Stimulated activated CD4-positive, alpha-beta T cell treated with anti-CD3 and anti-CD28 coated beads, Interleukin-12 subunit alpha, Interleukin-12 subunit beta, amount 100 ng/mL, for 24 hours (primary cell): ENCODE data around the gene RASL12.
"Not testable (repeated sequence)": the region's sequence is repeated elsewhere in the genome, so short reads cannot be mapped to it uniquely, and the experiment has no call there.

Experiments
- DNase-seq, 2 experiments: peaks; one replicate each; pipeline ENCODE4 v3.0.0-alpha.2; 2020; ENCODE audit warnings: low read depth in 2 of 2

Gene RASL12

DNA sequence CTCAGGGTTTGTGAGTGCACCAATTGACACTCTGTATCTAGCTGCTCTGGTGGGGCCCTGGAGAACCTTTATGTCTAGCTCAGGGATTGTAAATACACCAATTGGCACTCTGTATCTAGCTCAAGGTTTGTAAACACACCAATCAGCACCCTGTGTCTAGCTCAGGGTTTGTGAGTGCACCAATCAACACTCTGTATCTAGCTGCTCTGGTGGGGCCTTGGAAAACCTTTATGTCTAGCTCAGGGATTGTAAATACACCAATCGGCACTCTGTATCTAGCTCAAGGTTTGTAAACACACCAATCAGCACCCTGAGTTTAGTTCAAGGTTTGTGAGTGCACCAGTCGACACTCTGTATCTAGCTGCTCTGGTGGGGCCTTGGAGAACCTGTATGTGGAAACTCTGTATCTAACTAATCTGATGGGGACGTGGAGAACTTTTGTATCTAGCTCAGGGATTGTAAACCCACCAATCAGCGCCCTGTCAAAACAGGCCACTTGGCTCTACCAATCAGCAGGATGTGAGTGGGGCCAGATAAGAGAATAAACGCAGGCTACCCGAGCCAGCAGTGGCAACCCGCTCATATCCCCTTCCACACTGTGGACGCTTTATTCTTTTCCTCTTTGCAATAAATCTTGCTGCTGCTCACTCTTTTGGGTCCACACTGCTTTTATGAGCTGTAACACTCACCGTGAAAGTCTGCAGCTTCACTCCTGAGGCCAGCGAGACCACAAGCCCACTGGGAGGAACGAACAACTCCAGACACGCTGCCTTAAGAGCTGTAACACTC, 8.0 kb upstream of the RASL12 start:
- not testable (repeated sequence) for DNase-seq

DNA sequence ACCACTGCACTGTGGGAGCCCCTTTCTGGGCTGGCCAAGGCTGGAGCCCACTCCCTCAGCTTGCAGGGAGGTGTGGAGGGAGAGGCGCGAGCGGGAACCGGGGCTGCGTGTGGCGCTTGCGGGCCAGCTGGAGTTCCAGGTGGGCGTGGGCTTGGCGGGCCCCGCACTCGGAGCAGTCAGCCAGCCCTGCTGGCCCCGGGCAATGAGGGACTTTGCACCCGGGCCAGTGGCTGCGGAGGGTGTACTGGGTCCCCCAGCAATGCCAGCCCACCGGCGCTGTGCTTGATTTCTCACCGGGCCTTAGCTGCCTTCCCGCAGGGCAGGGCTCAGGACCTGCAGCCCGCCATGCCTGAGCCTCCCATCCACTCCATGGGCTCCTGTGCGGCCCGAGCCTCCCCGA, 7.2 kb upstream of the RASL12 start:
- not testable (repeated sequence) for DNase-seq

GRCh38 chr15:65072617-65073016, 4.8 kb upstream of the RASL12 start:
- no peak for DNase-seq

DNA sequence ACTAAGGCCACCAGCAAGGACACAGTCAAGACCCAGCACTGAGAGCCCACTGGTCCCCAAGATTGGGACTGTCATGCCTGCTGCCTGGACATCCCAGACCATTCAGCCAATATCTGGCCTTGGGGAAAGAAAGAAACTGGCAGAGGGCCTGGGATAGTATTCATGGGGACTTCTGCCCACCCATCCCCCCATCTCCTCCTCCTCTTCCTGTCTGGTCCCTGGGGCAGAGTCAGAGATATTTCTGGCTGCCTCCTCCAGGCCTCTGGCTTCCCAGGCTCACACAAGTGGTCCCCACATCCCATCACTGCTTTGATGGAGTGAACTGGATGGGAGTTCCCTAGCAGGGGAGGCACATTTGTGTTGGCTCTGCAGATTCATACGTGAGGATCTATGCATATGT, 4.2 kb upstream of the RASL12 start:
- DNase-seq: no peak

DNA sequence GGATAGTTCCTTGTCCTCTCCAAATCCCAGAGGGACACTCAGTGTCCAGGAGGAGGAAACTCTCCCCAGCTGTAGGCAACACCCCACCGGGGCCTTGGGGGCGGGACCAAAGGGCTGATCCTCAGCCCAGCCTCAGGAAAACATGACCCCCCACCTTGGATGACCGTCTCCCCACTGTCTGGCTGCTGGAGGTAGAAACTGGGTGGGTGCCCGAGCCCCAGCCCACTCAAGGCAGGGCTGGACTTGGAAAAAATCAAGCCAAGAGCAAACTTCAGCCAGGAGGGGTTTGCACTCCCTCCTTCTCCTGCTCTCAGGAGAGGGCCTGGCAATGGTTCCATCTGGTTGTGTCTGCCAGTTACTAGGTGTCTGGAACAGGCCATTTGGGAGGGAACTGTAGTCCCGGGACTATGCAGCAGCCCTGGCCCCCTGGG, 3.6 kb upstream of the RASL12 start:
- DNase-seq: no peak

GRCh38 chr15:65069779-65070546, 2.2 kb upstream of the RASL12 start:
- no peak for DNase-seq

GRCh38 chr15:65069179-65069578, 1.4 kb upstream of the RASL12 start:
- no peak for DNase-seq

DNA sequence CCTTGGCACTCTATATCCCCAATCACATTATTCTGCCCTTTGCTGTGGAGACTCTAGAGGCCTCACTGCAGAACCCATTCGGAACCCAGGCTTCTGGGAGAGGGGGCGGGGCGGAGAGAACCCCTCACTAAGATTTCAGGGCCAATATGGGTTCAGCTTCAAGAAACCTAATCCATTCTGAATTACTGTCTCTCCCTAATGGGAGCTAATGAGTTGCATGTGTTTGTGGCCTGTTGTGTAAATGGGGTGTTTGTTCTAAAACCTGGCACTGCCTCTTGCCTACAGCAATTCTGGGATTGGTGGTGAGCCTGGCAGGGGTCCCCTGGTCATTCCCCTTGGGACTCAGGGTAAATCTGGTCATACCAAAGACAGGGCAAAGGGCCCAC, 605 bp upstream of the RASL12 start:
- DNase-seq: no peak

GRCh38 chr15:65067317-65067644, 510 bp downstream of the RASL12 start:
- no peak for DNase-seq

- no peak for DNase-seq
These were observed 1.0 kb downstream of the RASL12 start for GRCh38 chr15:65066635-65067316.

- DNase-seq: no peak
These were observed 1.7 kb downstream of the RASL12 start for GRCh38 chr15:65066001-65066634.

- DNase-seq: no peak
These were observed 5.1 kb downstream of the RASL12 start for GRCh38 chr15:65062726-65063125.

- DNase-seq: no peak
These were observed 5.7 kb downstream of the RASL12 start for GRCh38 chr15:65062061-65062460.

DNA sequence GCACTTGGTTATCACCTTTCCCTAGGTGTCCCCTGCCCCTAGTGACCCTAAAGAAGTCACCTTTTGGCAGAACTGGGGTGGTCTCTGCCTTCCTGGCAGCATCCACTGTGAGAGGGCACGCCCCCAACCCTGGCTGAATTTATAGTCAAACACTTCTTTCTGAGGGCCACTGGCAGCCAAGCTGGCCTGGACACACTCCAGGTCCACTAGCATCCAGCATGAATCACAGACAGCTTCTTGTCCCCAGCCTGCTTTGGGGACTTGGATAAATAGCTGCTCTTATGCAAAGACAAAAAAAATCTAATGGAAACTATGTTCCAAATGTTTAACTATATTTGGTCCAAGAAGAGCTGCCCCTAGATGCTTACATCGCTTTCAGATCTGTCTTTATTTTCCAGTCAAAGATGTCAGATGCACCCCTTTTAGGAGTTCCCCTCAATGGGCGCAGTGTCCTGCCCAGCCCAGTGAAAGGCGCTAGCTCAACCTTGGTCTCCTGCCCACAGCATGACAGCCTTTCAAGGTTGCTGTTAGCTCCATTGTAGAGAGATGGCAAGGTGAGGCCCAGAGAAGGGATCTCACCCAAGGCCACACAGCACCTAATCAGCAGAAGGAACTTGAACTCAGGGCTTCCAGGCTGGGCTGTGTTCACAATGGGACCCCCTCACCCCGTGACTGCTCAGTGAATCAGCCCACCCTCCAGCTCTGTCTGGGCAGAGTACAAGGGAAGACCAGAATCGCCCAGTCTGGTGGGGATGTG, 7.0 kb downstream of the RASL12 start:
- no peak for DNase-seq

- no peak for DNase-seq
These were observed 7.7 kb downstream of the RASL12 start for GRCh38 chr15:65059931-65060596.

DNA sequence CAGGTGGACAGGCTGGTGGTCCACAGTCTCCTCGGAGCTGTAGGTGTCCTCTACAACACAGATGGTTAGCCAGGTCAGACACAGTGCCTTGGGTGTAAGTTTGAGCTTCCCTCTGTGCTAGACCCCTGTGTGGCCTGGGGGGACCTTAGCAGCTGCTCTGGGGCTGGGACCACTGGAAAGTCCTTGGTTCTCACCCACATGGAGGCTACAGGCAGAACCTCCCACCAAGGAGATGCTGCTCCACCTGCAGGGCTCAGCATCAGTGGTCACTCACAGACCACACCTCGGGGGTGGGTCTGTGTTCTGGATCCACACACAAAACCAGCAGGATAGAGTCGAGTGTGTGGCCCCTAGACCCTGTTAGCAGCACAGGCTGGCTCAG, 8.4 kb downstream of the RASL12 start:
- no peak for DNase-seq

- no peak for DNase-seq
These were observed 9.1 kb downstream of the RASL12 start for GRCh38 chr15:65058394-65059368.

GRCh38 chr15:65057549-65057940, 10.2 kb downstream of the RASL12 start:
- DNase-seq: no peak

- DNase-seq: no peak
These were observed 10.8 kb downstream of the RASL12 start for GRCh38 chr15:65056868-65057548.
